GM18499 (cell line): ENCODE data around the gene PTPRZ1.

ENCODE experiments used
- ATAC-seq: cut with Tn5 transposase; IDR thresholded peaks from one replicate; pipeline ENCODE4 v1.9.1; 2021; ENCODE audit warnings: moderate number of reproducible peaks; ENCODE audit not compliant: insufficient read depth, unreplicated experiment

Gene PTPRZ1

DNA sequence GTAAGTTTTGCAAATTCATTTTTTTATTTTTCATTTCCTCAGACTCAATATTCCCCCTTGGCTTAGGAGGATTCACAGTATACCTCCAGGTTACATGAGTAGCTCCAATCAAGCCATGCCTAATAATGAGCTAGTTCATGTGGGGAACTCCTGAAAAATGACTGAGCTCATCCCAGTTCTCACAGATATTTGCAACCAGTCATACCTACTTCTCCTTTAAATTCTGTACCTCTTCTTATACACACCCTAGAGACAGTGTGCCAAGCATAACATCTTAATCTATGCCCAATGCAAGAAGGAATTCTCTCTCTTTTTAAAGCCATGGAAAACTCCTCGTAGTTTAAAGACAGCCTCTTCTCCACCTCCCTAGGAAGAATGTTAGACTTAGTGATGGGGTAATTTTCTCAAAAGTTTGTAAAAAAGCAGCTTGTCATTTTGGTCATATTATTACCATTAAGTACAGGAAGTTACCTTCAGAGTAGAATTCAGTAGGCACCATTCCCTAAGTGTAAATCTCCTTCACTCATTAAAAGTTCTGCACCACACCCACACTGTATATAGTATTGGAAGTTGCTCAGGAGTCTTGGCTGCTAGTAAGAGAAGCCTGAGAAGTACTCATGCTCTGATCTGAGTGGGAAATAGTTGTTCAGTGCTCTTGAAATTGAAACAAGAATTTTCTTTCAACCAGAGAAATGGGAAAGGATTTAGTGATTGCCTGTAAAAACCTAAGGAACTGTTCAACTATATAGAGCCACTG is 72.7 kb downstream of the PTPRZ1 start:
- no peak for ATAC-seq

DNA sequence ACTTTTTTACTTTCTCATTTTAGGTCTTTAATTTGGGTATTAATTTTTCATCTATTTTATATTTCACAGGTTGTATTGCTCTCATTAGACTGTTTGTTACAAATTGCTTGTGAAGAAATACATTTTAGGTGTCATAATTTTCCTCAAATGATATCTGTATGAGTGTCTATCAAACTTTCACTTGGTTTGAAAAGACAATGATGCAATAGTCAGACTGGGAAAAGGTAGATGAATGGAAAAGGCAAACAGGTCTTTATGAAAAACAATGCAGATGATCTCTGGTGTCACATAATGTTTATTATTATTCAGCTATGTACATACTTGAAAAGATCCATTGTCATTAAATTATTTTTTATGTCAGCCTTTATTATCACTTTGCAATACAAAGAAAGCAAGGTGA is 80.2 kb downstream of the PTPRZ1 start:
- no peak for ATAC-seq

DNA sequence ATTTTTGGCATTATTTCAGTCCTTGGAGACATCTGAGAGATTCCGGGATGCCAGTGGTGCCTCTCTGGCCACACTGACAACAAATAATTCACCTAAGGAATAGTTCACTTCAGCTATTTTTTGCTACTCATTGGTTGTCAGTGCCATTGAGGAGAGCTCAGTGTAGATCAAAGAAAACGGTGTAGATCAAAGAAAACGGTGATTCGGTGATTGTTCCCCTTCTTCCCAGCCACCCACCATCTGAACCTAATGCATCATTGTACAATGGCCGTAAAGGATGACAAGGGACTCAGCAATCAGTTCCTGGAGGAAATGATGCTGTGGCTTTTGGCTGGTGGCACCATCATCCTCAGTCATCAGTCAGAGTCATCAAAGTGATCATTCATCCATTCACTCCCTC is 80.6 kb downstream of the PTPRZ1 start:
- no peak for ATAC-seq

GRCh38 chr7:121954803-121955202 is 81.8 kb downstream of the PTPRZ1 start:
- ATAC-seq = no peak

DNA sequence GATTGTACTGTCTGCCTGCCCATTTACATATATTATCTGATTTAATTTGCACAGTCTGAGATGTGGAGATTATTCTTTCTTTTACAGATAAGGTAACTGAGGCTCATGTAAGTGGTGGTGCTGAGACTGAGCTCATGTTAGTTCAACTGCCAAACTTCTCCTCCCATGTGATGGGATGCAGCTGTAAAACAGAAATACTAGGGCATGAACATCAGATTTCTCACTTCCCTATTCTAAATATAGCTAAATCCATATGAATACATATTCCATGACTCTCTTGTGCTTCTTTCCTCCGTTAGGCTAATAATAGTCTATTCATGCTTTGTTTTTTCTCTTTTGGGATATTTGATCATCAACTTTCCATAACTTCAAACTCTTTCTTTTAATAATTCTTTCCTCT is 84.7 kb downstream of the PTPRZ1 start:
- no peak for ATAC-seq

DNA sequence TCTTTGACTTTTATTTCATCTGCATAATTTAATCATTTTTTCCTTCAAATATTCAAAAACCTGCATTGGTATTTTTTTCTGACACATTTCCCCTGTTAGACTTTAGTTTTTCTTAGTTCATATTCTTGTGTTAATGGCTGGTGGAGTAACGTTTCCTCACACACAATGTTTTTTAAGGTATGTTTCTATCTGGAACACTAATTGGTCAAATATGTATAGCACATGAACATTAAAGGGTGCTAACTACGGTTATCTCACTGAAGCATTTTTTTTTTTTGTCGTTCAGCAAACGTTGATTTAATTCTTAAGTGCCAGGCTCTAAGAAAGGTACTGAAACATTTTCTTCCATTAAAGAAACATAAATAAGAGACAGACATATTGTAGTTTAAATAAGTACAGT is 87.7 kb downstream of the PTPRZ1 start:
- no peak for ATAC-seq

DNA sequence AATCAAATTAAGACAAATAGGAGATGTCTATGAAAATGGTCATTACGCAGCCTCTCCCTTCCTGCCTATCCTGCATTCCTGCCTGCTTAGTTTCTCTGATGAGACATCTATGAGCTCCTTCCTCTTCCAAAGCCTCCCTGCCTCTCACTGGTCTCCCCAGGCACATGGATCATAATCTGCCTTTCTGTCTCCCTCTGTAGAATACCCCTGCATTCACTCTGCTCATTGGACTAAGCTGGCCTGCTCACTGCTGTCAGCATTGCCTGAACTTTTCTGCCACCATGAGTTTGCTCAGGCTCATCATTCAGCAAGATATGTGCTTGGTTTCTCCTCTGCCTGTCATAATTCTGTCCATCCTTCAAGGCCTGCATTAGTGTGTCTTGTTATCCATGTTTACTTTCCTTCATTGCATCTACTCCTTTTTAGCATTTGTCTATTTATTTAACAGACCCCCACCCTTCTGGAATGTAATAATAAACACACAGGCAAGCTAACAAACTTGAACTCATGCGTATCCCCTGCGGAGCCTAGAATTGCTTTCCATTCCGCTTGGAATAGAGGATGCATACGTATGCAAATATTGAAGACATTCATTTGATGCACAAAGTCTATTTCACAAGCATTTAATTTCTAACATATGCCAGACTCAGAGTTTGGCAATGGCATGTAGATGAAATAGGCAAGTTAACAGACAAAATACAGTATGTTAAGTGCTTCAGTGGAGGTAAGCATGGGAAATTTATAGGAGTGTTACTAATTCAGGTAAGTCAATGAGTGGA is 88.3 kb downstream of the PTPRZ1 start:
- ATAC-seq = no peak

DNA sequence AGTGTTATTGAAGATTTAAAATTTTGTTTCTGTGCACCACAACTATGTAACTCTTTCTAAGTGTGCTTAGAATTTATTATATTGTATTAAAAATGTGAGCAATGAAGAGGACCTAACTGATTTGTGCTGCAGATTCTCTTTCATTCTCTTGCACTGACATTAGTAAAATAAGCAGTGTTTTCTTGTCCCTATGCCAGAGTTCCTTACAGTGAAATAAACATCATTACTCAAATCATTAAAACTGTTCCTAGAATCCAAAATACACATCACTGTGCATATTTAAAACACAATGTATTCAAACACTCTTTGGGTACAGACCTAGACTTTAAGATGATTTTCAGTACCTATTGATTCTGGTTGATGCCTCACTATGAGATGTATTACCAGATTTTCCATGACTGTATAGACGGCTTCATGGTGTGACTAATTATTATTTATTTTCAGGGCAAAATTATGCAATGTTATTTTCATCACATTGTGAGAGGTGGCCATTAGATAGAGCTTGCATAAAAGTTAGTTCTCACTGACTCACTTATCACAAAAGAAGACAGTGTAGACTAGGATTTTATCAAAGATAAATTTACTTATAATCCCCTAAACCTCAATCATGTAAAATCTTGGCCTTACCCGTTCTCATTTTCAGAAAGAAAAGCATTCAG is 93.4 kb downstream of the PTPRZ1 start:
- ATAC-seq = no peak

- no peak for ATAC-seq
These were observed 94.0 kb downstream of the PTPRZ1 start for GRCh38 chr7:121966935-121967332.

DNA sequence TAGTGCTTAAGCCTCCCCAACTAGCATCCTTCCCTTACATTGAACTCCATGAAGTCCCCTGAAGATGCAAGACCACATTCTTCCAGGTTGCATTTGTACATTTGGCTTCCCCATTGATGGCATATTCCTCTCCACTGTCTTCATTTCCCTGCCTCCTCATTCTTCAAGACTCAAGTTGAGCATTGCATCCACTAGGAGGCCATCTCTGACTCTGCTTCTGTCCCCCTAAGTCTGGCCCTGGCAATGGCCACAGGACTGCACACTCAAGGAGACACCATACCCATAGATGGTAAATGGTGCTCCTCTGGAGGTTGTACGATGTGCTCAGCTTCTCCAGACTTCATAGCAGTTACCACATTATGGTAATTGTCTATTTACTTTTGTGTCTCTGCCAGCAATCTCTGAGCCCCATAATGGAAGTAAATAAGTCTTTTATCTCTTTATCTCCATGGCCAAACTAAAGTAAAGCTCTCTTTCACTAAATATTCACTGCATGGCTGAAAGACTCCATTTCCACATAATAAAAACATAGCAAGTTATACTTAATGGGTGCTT is 112.6 kb downstream of the PTPRZ1 start:
- no peak for ATAC-seq

DNA sequence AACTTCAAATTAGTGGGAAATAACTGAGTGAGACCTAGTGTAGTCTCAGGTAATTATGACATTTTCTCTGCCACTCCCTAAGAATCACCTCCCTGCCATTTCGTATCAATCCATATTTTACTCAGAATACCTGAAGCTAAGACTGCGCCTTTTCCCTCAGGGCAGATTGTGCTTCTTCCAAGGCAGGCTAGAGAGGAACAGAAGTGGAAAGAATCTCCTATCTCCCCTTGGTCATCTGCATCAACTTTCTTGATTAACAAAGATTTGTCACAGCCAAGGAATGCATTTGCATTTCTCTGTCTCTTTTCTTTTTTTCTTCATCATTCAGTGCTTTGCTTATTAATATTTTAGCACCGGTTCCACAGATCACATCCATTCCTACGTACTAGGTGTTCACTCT is 119.1 kb downstream of the PTPRZ1 start:
- no peak for ATAC-seq

GRCh38 chr7:121994625-121995410 is 121.9 kb downstream of the PTPRZ1 start:
- ATAC-seq = peak; percentile 87

DNA sequence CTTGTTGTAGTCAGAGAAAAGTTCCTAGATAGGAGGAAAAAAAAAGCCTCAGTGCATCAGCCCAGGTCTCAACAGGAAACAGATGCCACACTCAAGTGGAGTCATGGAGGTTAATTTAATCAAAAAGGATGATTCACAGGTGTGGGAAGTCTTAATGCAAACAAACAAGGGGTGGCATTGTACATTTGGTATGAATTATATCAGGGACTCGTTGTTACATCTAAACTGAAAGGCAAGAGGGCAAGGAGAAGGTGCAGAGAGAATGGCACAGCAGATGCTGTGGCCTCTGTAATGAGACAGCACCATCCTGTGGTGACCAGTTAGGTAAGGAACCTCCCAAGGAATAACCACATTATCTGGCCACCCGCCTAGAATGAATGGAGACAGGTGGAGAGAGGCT is 133.7 kb downstream of the PTPRZ1 start:
- ATAC-seq = no peak

- ATAC-seq = no peak
These were observed 137.2 kb downstream of the PTPRZ1 start for GRCh38 chr7:122010116-122010515.

GRCh38 chr7:122013065-122013464 is 140.1 kb downstream of the PTPRZ1 start:
- ATAC-seq = no peak

GRCh38 chr7:122013630-122014029 is 140.7 kb downstream of the PTPRZ1 start:
- no peak for ATAC-seq

- no peak for ATAC-seq
These were observed 141.7 kb downstream of the PTPRZ1 start for GRCh38 chr7:122014697-122015096.

DNA sequence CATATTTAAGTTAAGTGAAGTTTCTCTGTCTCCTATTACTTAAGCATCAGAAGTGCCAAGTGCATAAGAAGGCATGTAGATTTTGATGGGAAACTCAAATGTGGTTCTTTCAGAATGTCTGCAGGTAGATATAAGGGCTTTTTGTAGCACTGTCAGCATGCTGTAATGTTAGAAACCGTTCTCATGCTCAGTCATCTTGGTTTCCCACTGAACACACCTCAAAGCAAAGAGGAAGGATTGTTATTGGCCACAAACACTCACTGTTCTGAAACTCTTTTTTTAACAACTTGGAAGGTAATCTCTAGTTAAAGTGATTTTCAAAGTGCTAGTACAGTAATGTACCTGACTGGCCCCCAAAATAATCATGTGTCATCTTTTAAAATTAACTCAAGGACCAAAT is 145.1 kb downstream of the PTPRZ1 start:
- no peak for ATAC-seq

DNA sequence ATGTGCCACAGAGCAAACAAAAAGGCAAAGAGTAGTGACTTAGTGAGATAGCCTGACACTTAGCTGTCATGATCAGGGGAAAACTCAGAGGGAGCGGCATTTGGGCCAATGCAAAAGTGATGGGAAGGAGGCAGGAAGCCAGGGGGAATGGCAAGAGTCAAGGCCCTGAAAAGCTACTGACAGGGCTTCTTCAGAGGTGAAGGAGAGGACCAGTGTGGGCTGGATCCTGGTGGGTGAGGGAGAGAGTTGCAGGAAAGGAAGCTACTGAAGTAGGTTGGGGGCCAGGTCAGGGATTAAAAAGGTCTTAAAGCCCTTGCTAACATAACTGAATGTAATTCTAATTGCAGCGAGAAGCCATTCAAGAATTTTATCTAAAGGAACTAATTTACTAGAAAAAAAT is 154.1 kb downstream of the PTPRZ1 start:
- no peak for ATAC-seq

DNA sequence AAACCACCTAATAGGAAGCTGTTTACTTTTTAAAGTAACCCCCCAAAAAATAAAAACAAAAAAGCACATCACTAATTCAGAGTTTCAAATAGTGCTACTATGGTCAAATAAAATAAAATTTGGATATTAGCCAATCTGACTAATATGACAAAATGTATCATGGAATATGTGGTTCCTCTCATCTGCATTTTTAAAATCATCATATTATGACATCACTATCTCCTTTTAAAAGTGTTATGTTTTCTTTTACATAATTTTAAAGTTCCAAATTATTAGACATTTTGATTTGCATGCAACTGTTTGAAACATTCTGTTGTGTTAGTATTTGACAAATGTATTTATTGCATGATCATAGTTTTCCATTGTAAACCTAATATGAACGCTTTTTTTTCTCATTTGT is 160.7 kb downstream of the PTPRZ1 start:
- no peak for ATAC-seq
